ENCODE results near the gene SGSH.
"Not testable (repeated sequence)": the region's sequence is repeated elsewhere in the genome, so short reads cannot be mapped to it uniquely, and the experiment has no call there.

Gene SGSH

GRCh38 chr17:80245566-80246265, 25.6 kb upstream of the SGSH start:
- no peak overlapping the region for H3K9ac ChIP-seq (ENCODE audit: insufficient read length, low read depth)
- no peak overlapping the region for H3K4me3 ChIP-seq (ENCODE audit: insufficient read length, low read depth)
- no peak for DNase-seq (ENCODE audit: low read depth, low spot score)
- no peaks in the 10 kb centered on the region for H3K9me3 ChIP-seq (ENCODE audit: insufficient read depth, low read length)
- H3K4me1 ChIP-seq (ENCODE audit: insufficient read depth, insufficient read length) = peaks cover 10% of the 10 kb centered on the region
- no peaks in the 10 kb centered on the region for H3K27me3 ChIP-seq (ENCODE audit: insufficient read depth, insufficient read length)
- TF ChIP-seq ZNF274 (IDR thresholded peaks at IDR 0.05; ENCODE audit: low read depth, low read length) (no peak), YY1 (IDR thresholded peaks at IDR 0.05; ENCODE audit: insufficient read depth, insufficient read length) (no peak), SUZ12 (IDR thresholded peaks at IDR 0.05; ENCODE audit: extremely low read depth, insufficient read depth, insufficient read length) (no peak)
- peaks cover 72% of the 10 kb centered on the region for H3K36me3 ChIP-seq (ENCODE audit: insufficient read depth, insufficient read length, low read length)

- Histone ChIP-seq H3K4me1 (ENCODE audit: insufficient read depth, insufficient read length) (peaks cover 10% of the 10 kb centered on the region), H3K9ac (ENCODE audit: insufficient read length, low read depth) (no peak overlapping the region), H3K27me3 (ENCODE audit: insufficient read depth, insufficient read length) (no peaks in the 10 kb centered on the region), H3K4me3 (ENCODE audit: insufficient read length, low read depth) (no peak overlapping the region), H3K9me3 (ENCODE audit: insufficient read depth, low read length) (no peaks in the 10 kb centered on the region), H3K36me3 (ENCODE audit: insufficient read depth, insufficient read length, low read length) (peaks cover 68% of the 10 kb centered on the region)
- TF ChIP-seq YY1 (IDR thresholded peaks at IDR 0.05; ENCODE audit: insufficient read depth, insufficient read length) (no peak), ZNF274 (IDR thresholded peaks at IDR 0.05; ENCODE audit: low read depth, low read length) (no peak), SUZ12 (IDR thresholded peaks at IDR 0.05; ENCODE audit: extremely low read depth, insufficient read depth, insufficient read length) (no peak)
- DNase-seq (ENCODE audit: low read depth, low spot score) = no peak
Observed at GRCh38 chr17:80244871-80245509, 24.9 kb upstream of the SGSH start.

GRCh38 chr17:80244448-80244847, 24.3 kb upstream of the SGSH start:
- not testable (repeated sequence) for H3K27me3 ChIP-seq (ENCODE audit: insufficient read depth, insufficient read length); H3K4me3 ChIP-seq (ENCODE audit: insufficient read length, low read depth)
- peaks cover 70% of the 10 kb centered on the region for H3K36me3 ChIP-seq (ENCODE audit: insufficient read depth, insufficient read length, low read length)

GRCh38 chr17:80243526-80244433, 23.6 kb upstream of the SGSH start:
- H3K36me3 ChIP-seq (ENCODE audit: insufficient read depth, insufficient read length, low read length) = peaks cover 65% of the 10 kb centered on the region

More at GRCh38 chr17:80244448-80244847, 24.3 kb upstream of the SGSH start:
- H3K4me1 ChIP-seq (ENCODE audit: insufficient read depth, insufficient read length); DNase-seq (ENCODE audit: low read depth, low spot score); H3K9ac ChIP-seq (ENCODE audit: insufficient read length, low read depth); H3K9me3 ChIP-seq (ENCODE audit: insufficient read depth, low read length): not testable (repeated sequence)

GRCh38 chr17:80242505-80242904, 22.4 kb upstream of the SGSH start:
- TF ChIP-seq YY1 (IDR thresholded peaks at IDR 0.05; ENCODE audit: insufficient read depth, insufficient read length) = no peak
- no peak for TF ChIP-seq ZNF274 (IDR thresholded peaks at IDR 0.05; ENCODE audit: low read depth, low read length)
- TF ChIP-seq SUZ12 (IDR thresholded peaks at IDR 0.05; ENCODE audit: extremely low read depth, insufficient read depth, insufficient read length) = no peak
- peaks cover 59% of the 10 kb centered on the region for H3K36me3 ChIP-seq (ENCODE audit: insufficient read depth, insufficient read length, low read length)
- no peak overlapping the region for H3K4me3 ChIP-seq (ENCODE audit: insufficient read length, low read depth)
- no peak for DNase-seq (ENCODE audit: low read depth, low spot score)
- no peaks in the 10 kb centered on the region for H3K27me3 ChIP-seq (ENCODE audit: insufficient read depth, insufficient read length)
- no peak overlapping the region for H3K9ac ChIP-seq (ENCODE audit: insufficient read length, low read depth)
- H3K4me1 ChIP-seq (ENCODE audit: insufficient read depth, insufficient read length) = peaks cover 7% of the 10 kb centered on the region
- H3K9me3 ChIP-seq (ENCODE audit: insufficient read depth, low read length) = no peaks in the 10 kb centered on the region

More at GRCh38 chr17:80243526-80244433, 23.6 kb upstream of the SGSH start:
- no peak overlapping the region for H3K9ac ChIP-seq (ENCODE audit: insufficient read length, low read depth)
- H3K27me3 ChIP-seq (ENCODE audit: insufficient read depth, insufficient read length) = no peaks in the 10 kb centered on the region
- TF ChIP-seq ZNF274 (IDR thresholded peaks at IDR 0.05; ENCODE audit: low read depth, low read length) (no peak), YY1 (IDR thresholded peaks at IDR 0.05; ENCODE audit: insufficient read depth, insufficient read length) (no peak), SUZ12 (IDR thresholded peaks at IDR 0.05; ENCODE audit: extremely low read depth, insufficient read depth, insufficient read length) (no peak)
- DNase-seq (ENCODE audit: low read depth, low spot score) = no peak
- H3K4me1 ChIP-seq (ENCODE audit: insufficient read depth, insufficient read length) = peaks cover 7% of the 10 kb centered on the region
- no peak overlapping the region for H3K4me3 ChIP-seq (ENCODE audit: insufficient read length, low read depth)
- no peaks in the 10 kb centered on the region for H3K9me3 ChIP-seq (ENCODE audit: insufficient read depth, low read length)

- TF ChIP-seq SUZ12 (IDR thresholded peaks at IDR 0.05; ENCODE audit: extremely low read depth, insufficient read depth, insufficient read length) (no peak), YY1 (IDR thresholded peaks at IDR 0.05; ENCODE audit: insufficient read depth, insufficient read length) (no peak), ZNF274 (IDR thresholded peaks at IDR 0.05; ENCODE audit: low read depth, low read length) (no peak)
- Histone ChIP-seq H3K9me3 (ENCODE audit: insufficient read depth, low read length) (peaks cover 14% of the 10 kb centered on the region), H3K36me3 (ENCODE audit: insufficient read depth, insufficient read length, low read length) (peaks cover 56% of the 10 kb centered on the region), H3K4me1 (ENCODE audit: insufficient read depth, insufficient read length) (no peaks in the 10 kb centered on the region), H3K27me3 (ENCODE audit: insufficient read depth, insufficient read length) (no peaks in the 10 kb centered on the region), H3K9ac (ENCODE audit: insufficient read length, low read depth) (no peak overlapping the region), H3K4me3 (ENCODE audit: insufficient read length, low read depth) (no peak overlapping the region)
- DNase-seq (ENCODE audit: low read depth, low spot score) = no peak
Observed at GRCh38 chr17:80237386-80237785, 17.3 kb upstream of the SGSH start.

GRCh38 chr17:80236911-80237310, 16.8 kb upstream of the SGSH start:
- H3K9me3 ChIP-seq (ENCODE audit: insufficient read depth, low read length) = peaks cover 19% of the 10 kb centered on the region
- TF ChIP-seq ZNF274 (IDR thresholded peaks at IDR 0.05; ENCODE audit: low read depth, low read length) (no peak), YY1 (IDR thresholded peaks at IDR 0.05; ENCODE audit: insufficient read depth, insufficient read length) (no peak), SUZ12 (IDR thresholded peaks at IDR 0.05; ENCODE audit: extremely low read depth, insufficient read depth, insufficient read length) (no peak)
- peaks cover 54% of the 10 kb centered on the region for H3K36me3 ChIP-seq (ENCODE audit: insufficient read depth, insufficient read length, low read length)
- no peaks in the 10 kb centered on the region for H3K4me1 ChIP-seq (ENCODE audit: insufficient read depth, insufficient read length)
- no peak for DNase-seq (ENCODE audit: low read depth, low spot score)
- H3K27me3 ChIP-seq (ENCODE audit: insufficient read depth, insufficient read length) = no peaks in the 10 kb centered on the region
- H3K9ac ChIP-seq (ENCODE audit: insufficient read length, low read depth) = no peak overlapping the region
- H3K4me3 ChIP-seq (ENCODE audit: insufficient read length, low read depth) = no peak overlapping the region
